B cell (primary cell): ENCODE results near the gene FIZ1. TPM values are rescaled to one million over a fixed set of nuclear protein-coding genes. Genes with fewer than 3 reads are reported as not detected.

ENCODE experiments used
- ATAC-seq: fragments of 200-7000 bp; cut with Tn5 transposase; one replicate; pipeline ENCODE4 v1.10.0; 2021; ENCODE audit warnings: low read depth, mild to moderate bottlenecking, moderate number of reproducible peaks, moderate library complexity
- CTCF ChIA-PET: fragments of 350-600 bp; sonication (Branson Sonifier 250); formaldehyde crosslinking; loops from one replicate; lab custom pipeline; 2021; ENCODE audit warnings: antibody characterized with exemption, inconsistent platforms; lab: Charles Lee
- POLR2A ChIA-PET: fragments of 350-600 bp; sonication (Branson Sonifier 250); formaldehyde crosslinking; loops from one replicate; lab custom pipeline; 2021; ENCODE audit warnings: antibody characterized with exemption; lab: Charles Lee
- DNase-seq: peaks from one replicate; pipeline ENCODE4 v3.0.0; 2013
- H2AFZ ChIP-seq: 2 replicates; pipeline ENCODE4 v1.6.1; 2012; ENCODE audit warnings: mild to moderate bottlenecking, low read depth, low read length; ENCODE audit not compliant: insufficient read depth, poor library complexity, severe bottlenecking
- H3K27ac ChIP-seq, 2 donors: 1 replicate in 1 of 2; 2 replicates in 1 of 2; pipeline ENCODE4 v1.5.1; 2012 to 2013; ENCODE audit warnings: low read length in 2 of 2, mild to moderate bottlenecking in 2 of 2, moderate library complexity in 1 of 2
- H3K27me3 ChIP-seq, 4 experiments: fragments of 200-600 bp in 1 of 4; sonication (generic) in 1 of 4; replicated peaks in 1 of 4; 1 replicate in 2 of 4; 2 replicates in 2 of 4; pipeline versions ENCODE4 v1.6.1 to v1.7.0; 2013 to 2016; ENCODE audit warnings: low read length in 3 of 4, mild to moderate bottlenecking in 2 of 4, mixed read lengths in 1 of 4, moderate library complexity in 1 of 4; ENCODE audit not compliant: insufficient read depth in 4 of 4, control insufficient read depth in 3 of 4; ENCODE audit errors: control extremely low read depth in 1 of 4
- H3K36me3 ChIP-seq, 2 experiments: replicated peaks in 1 of 2; 1 replicate in 1 of 2; 2 replicates in 1 of 2; pipeline versions ENCODE4 v1.6.1 to v1.7.1; 2013; ENCODE audit warnings: low read length in 1 of 2; ENCODE audit not compliant: insufficient read depth in 2 of 2, control insufficient read depth in 1 of 2; ENCODE audit errors: control extremely low read depth in 1 of 2, extremely low read depth in 1 of 2
- H3K4me1 ChIP-seq, 2 donors: fragments of 200-600 bp in 1 of 2; sonication (generic) in 1 of 2; 1 replicate in 1 of 2; 2 replicates in 1 of 2; pipeline versions ENCODE4 v1.5.1 to v1.6.1; 2013 to 2017; ENCODE audit warnings: low read length in 2 of 2; ENCODE audit not compliant: control insufficient read depth in 2 of 2, insufficient read depth in 2 of 2
- H3K4me2 ChIP-seq: replicated peaks from 2 replicates; pipeline ENCODE3; 2012; ENCODE audit warnings: mild to moderate bottlenecking, low read depth, low read length; ENCODE audit not compliant: poor library complexity, severe bottlenecking
- H3K4me3 ChIP-seq, 5 experiments: fragments of 200-600 bp in 1 of 5; sonication (generic) in 1 of 5; 1 replicate in 3 of 5; 2 replicates in 2 of 5; pipeline versions ENCODE4 v1.5.1 to v1.7.0; 2011 to 2016; ENCODE audit warnings: low read length in 4 of 5, mild to moderate bottlenecking in 4 of 5, low read depth in 2 of 5, control low read depth in 1 of 5, moderate library complexity in 1 of 5; ENCODE audit not compliant: insufficient read depth in 1 of 5; ENCODE audit errors: control extremely low read depth in 1 of 5, extremely low read depth in 1 of 5
- H3K79me2 ChIP-seq: fragments of 200-600 bp; sonication (generic); one replicate; pipeline ENCODE4 v1.6.0; 2016; ENCODE audit warnings: low read length; ENCODE audit not compliant: control insufficient read depth, insufficient read depth
- H3K9ac ChIP-seq: fragments of 200-600 bp; sonication (generic); 2 replicates; pipeline ENCODE4 v1.6.1; 2017; ENCODE audit warnings: mild to moderate bottlenecking, low read length, moderate library complexity
- H3K9me3 ChIP-seq, 3 donors: one replicate each; pipeline versions ENCODE4 v1.6.1 to v1.7.1; 2013; ENCODE audit warnings: low read length in 2 of 3; ENCODE audit not compliant: control insufficient read depth in 2 of 3, insufficient read depth in 1 of 3; ENCODE audit errors: control extremely low read depth in 1 of 3
- H4K20me1 ChIP-seq: 2 replicates; pipeline ENCODE4 v1.6.0; 2012; ENCODE audit warnings: mild to moderate bottlenecking, low read length; ENCODE audit not compliant: insufficient read depth, control insufficient read depth, poor library complexity, severe bottlenecking
- H3K27ac Mint-ChIP-seq: one replicate; pipeline ENCODE4 v1.8.0; 2021; ENCODE audit warnings: mixed read lengths
- H3K27me3 Mint-ChIP-seq: one replicate; pipeline ENCODE4 v1.8.0; 2021; ENCODE audit warnings: mixed read lengths
- H3K4me1 Mint-ChIP-seq: one replicate; pipeline ENCODE4 v1.8.0; 2021; ENCODE audit warnings: mixed read lengths
- H3K4me3 Mint-ChIP-seq: one replicate; pipeline ENCODE4 v1.8.0; 2021; ENCODE audit warnings: mixed read lengths
- H3K9me3 Mint-ChIP-seq: one replicate; pipeline ENCODE4 v1.8.0; 2022; ENCODE audit warnings: mixed read lengths; ENCODE audit not compliant: insufficient read depth
- CTCF ChIP-seq: fragments of 200-600 bp; IDR thresholded peaks from one replicate; pipeline ENCODE4 v1.8.0; 2022; ENCODE audit warnings: antibody characterized with exemption, mild to moderate bottlenecking
- EZH2 ChIP-seq: IDR thresholded peaks from 2 replicates; pipeline ENCODE4 v1.6.1; 2012; ENCODE audit warnings: borderline replicate concordance, low read depth, mild to moderate bottlenecking, moderate library complexity, low read length; ENCODE audit not compliant: insufficient read depth, poor library complexity, severe bottlenecking
- WGBS: methylation state at CpG from one replicate; pipeline ENCODE4 v1.1.5; 2013; ENCODE audit warnings: missing lambda C conversion rate; ENCODE audit not compliant: insufficient coverage; 5-methylcytosine and 5-hydroxymethylcytosine counted together
- intact Hi-C: fragments of 100-400 bp; cut with micrococcal nuclease; formaldehyde crosslinking; loops from one replicate; pipeline ENCODE4 v1.10.0; 2022
- polyA plus RNA-seq: library from polyadenylated mRNA; depleted of rRNA; stranded (reverse); fragments of >200 nt; gene quantifications from 2 replicates; pipeline ENCODE4 v1.2.3, GENCODE V29; 2012
- total RNA-seq, 2 donors: library from RNA; stranded (reverse); fragments of 120-200 nt in 1 of 2; gene quantifications; 1 replicate in 1 of 2; 2 replicates in 1 of 2; pipeline versions ENCODE4 v1.2.3 to v1.2.4, GENCODE V29; 2013 to 2022

FIZ1 gene
- total and polyA plus RNA-seq, 2 donors (not counting 1 experiment from before 2014, with no cell fraction given): 8.0 to 26.4 TPM

- Mint-ChIP-seq H3K9me3 (peaks cover 4% of the 10 kb centered on the region), H3K27me3 (peaks cover 17% of the 10 kb centered on the region), H3K4me3 (no peak overlapping the region), H3K4me1 (no peaks in the 10 kb centered on the region), H3K27ac (no peak overlapping the region)
- Histone ChIP-seq H3K79me2 (no peaks in the 10 kb centered on the region), H2AFZ (no peak overlapping the region), H3K27ac (no peak overlapping the region), H3K9me3 (no peaks in the 10 kb centered on the region), H4K20me1 (no peaks in the 10 kb centered on the region), H3K4me2 (no peak overlapping the region), H3K4me1 (no peaks in the 10 kb centered on the region), H3K27me3 (peaks cover 0 to 21% (median 3%) of the 10 kb centered on the region in 4 experiments), H3K9ac (no peak overlapping the region), H3K36me3 (no peaks in the 10 kb centered on the region), H3K4me3 (no peak overlapping the region)
- intact Hi-C loops: no loop called here
- DNase-seq: no peak
- ChIA-PET POLR2A (no interaction called here), CTCF (no interaction called here)
- no peak for ATAC-seq
- WGBS: 89% methylated on average over 7 of the region's 7 CpGs
- TF ChIP-seq EZH2: no peak
- TF ChIP-seq CTCF: no peak
Measured at GRCh38 chr19:55542292-55542855, 56.9 kb downstream of the FIZ1 start.

Other genes with a start within 250 kb of the FIZ1 start
- not detected in 2 replicates for gene COX6B2, start 244.8 kb downstream of the FIZ1 start, total RNA-seq
- 0.07 TPM in 1 of 2 replicates, not detected in the other for gene COX6B2, start 244.8 kb downstream of the FIZ1 start, polyA plus RNA-seq
- gene GARIN5B, start 236.3 kb downstream of the FIZ1 start, total RNA-seq: not detected in 2 replicates
- gene GARIN5B, start 236.3 kb downstream of the FIZ1 start, polyA plus RNA-seq: not detected in 2 replicates
- not detected in 2 replicates for gene IL11, start 229.1 kb downstream of the FIZ1 start, total RNA-seq
- gene IL11, start 229.1 kb downstream of the FIZ1 start, polyA plus RNA-seq: 0.13 TPM in 1 of 2 replicates, not detected in the other
- gene TMEM190, start 222.7 kb downstream of the FIZ1 start, total RNA-seq: not detected in 2 replicates
- not detected in 2 replicates for gene TMEM190, start 222.7 kb downstream of the FIZ1 start, polyA plus RNA-seq
- gene TMEM238, start 215.2 kb downstream of the FIZ1 start, total RNA-seq: 4.3 and 4.7 TPM in 2 replicates
- gene TMEM238, start 215.2 kb downstream of the FIZ1 start, polyA plus RNA-seq: 0.76 and 2.7 TPM in 2 replicates
- 2,397 and 2,578 TPM in 2 replicates for gene RPL28, start 213.6 kb downstream of the FIZ1 start, total RNA-seq
- 4,661 and 8,441 TPM in 2 replicates for gene RPL28, start 213.6 kb downstream of the FIZ1 start, polyA plus RNA-seq
- 20.6 and 29.0 TPM in 2 replicates for gene UBE2S, start 191.7 kb downstream of the FIZ1 start, total RNA-seq
- gene UBE2S, start 191.7 kb downstream of the FIZ1 start, polyA plus RNA-seq: 50.0 and 72.7 TPM in 2 replicates
- not detected in 2 replicates for gene SHISA7, start 156.2 kb downstream of the FIZ1 start, total RNA-seq
- gene SHISA7, start 156.2 kb downstream of the FIZ1 start, polyA plus RNA-seq: 0.06 TPM in 1 of 2 replicates, not detected in the other
- 10.0 and 11.1 TPM in 2 replicates for gene ISOC2, start 137.9 kb downstream of the FIZ1 start, total RNA-seq
- 13.5 and 27.6 TPM in 2 replicates for gene ISOC2, start 137.9 kb downstream of the FIZ1 start, polyA plus RNA-seq
- gene C19orf85, start 134.8 kb downstream of the FIZ1 start, total RNA-seq: not detected in 2 replicates
- gene C19orf85, start 134.8 kb downstream of the FIZ1 start, polyA plus RNA-seq: not detected in 2 replicates
- 13.3 and 15.5 TPM in 2 replicates for gene ZNF628, start 122.9 kb downstream of the FIZ1 start, total RNA-seq
- gene ZNF628, start 122.9 kb downstream of the FIZ1 start, polyA plus RNA-seq: 18.3 and 28.6 TPM in 2 replicates
- 10.7 and 12.6 TPM in 2 replicates for gene NAT14, start 114.3 kb downstream of the FIZ1 start, total RNA-seq
- 15.1 and 23.2 TPM in 2 replicates for gene NAT14, start 114.3 kb downstream of the FIZ1 start, polyA plus RNA-seq
- gene SSC5D, start 111.1 kb downstream of the FIZ1 start, total RNA-seq: 0.44 and 0.58 TPM in 2 replicates
- 0.22 and 0.46 TPM in 2 replicates for gene SSC5D, start 111.1 kb downstream of the FIZ1 start, polyA plus RNA-seq
- not detected in 2 replicates for gene SBK2, start 62.4 kb downstream of the FIZ1 start, total RNA-seq
- gene SBK2, start 62.4 kb downstream of the FIZ1 start, polyA plus RNA-seq: not detected in 2 replicates
- gene SBK3, start 54.0 kb downstream of the FIZ1 start, total RNA-seq: not detected in 2 replicates
- gene SBK3, start 54.0 kb downstream of the FIZ1 start, polyA plus RNA-seq: not detected in 2 replicates
- gene ZNF579, start 18.7 kb downstream of the FIZ1 start, total RNA-seq: 10.3 and 10.8 TPM in 2 replicates
- 3.7 and 6.7 TPM in 2 replicates for gene ZNF579, start 18.7 kb downstream of the FIZ1 start, polyA plus RNA-seq
- 21.2 and 23.8 TPM in 2 replicates for gene ZNF524, start 771 bp upstream of the FIZ1 start, total RNA-seq
- 18.0 and 27.4 TPM in 2 replicates for gene ZNF524, start 771 bp upstream of the FIZ1 start, polyA plus RNA-seq
- 22.7 TPM in 2 replicates for gene ZNF865, start 6.1 kb upstream of the FIZ1 start, total RNA-seq
- 9.9 and 11.3 TPM in 2 replicates for gene ZNF865, start 6.1 kb upstream of the FIZ1 start, polyA plus RNA-seq
- 9.7 and 11.5 TPM in 2 replicates for gene ZNF784, start 25.0 kb upstream of the FIZ1 start, total RNA-seq
- 9.2 and 13.3 TPM in 2 replicates for gene ZNF784, start 25.0 kb upstream of the FIZ1 start, polyA plus RNA-seq
- 101 and 126 TPM in 2 replicates for gene ZNF580, start 41.5 kb upstream of the FIZ1 start, total RNA-seq
- 69.8 and 105 TPM in 2 replicates for gene ZNF580, start 41.5 kb upstream of the FIZ1 start, polyA plus RNA-seq
- gene ZNF581, start 44.1 kb upstream of the FIZ1 start, total RNA-seq: 47.3 and 51.3 TPM in 2 replicates
- gene ZNF581, start 44.1 kb upstream of the FIZ1 start, polyA plus RNA-seq: 38.6 and 48.2 TPM in 2 replicates
- gene CCDC106, start 48.7 kb upstream of the FIZ1 start, total RNA-seq: 25.2 and 28.3 TPM in 2 replicates
- gene CCDC106, start 48.7 kb upstream of the FIZ1 start, polyA plus RNA-seq: 52.1 and 54.5 TPM in 2 replicates
- 275 and 278 TPM in 2 replicates for gene U2AF2, start 55.5 kb upstream of the FIZ1 start, total RNA-seq
- 275 and 300 TPM in 2 replicates for gene U2AF2, start 55.5 kb upstream of the FIZ1 start, polyA plus RNA-seq
- 63.8 and 63.9 TPM in 2 replicates for gene EPN1, start 75.7 kb upstream of the FIZ1 start, total RNA-seq
- 52.3 and 54.4 TPM in 2 replicates for gene EPN1, start 75.7 kb upstream of the FIZ1 start, polyA plus RNA-seq
- not detected in 2 replicates for gene NLRP9, start 138.9 kb upstream of the FIZ1 start, total RNA-seq
- not detected in 2 replicates for gene NLRP9, start 138.9 kb upstream of the FIZ1 start, polyA plus RNA-seq
- gene RFPL4A, start 159.6 kb upstream of the FIZ1 start, total RNA-seq: not detected in 2 replicates
- not detected in 2 replicates for gene RFPL4A, start 159.6 kb upstream of the FIZ1 start, polyA plus RNA-seq
- not detected in 2 replicates for gene RFPL4AL1, start 169.6 kb upstream of the FIZ1 start, total RNA-seq
- not detected in 2 replicates for gene RFPL4AL1, start 169.6 kb upstream of the FIZ1 start, polyA plus RNA-seq
- gene NLRP11, start 232.5 kb upstream of the FIZ1 start, total RNA-seq: 0.12 TPM in 1 of 2 replicates, not detected in the other
- 0.07 and 0.24 TPM in 2 replicates for gene NLRP11, start 232.5 kb upstream of the FIZ1 start, polyA plus RNA-seq
- gene NLRP4, start 237.0 kb upstream of the FIZ1 start, total RNA-seq: 0.15 and 0.19 TPM in 2 replicates
- gene NLRP4, start 237.0 kb upstream of the FIZ1 start, polyA plus RNA-seq: 0.45 and 1.3 TPM in 2 replicates